ENCODE data around the gene MRPL53.

GRCh38 chr2:74512744-74513604 lies 40.5 kb upstream of the MRPL53 start:
- TF ChIP-seq POLR2AphosphoS5 (IDR thresholded peaks at IDR 0.05; ENCODE audit: low read depth, low read length) (no peak), CTCF (IDR thresholded peaks at IDR 0.05) (no peak)

Data from Panc1 (cell line).